ENCODE measurements around the gene COBL. TPM values are rescaled to one million over a fixed set of nuclear protein-coding genes. Genes with fewer than 3 reads are reported as not detected.
A peak's percentile ranks its signal among the peaks of the same experiment; 100 is the strongest.

COBL gene
- total and polyA plus RNA-seq, 2 of the 8 experiments (the other 6 are each of a cell fraction or from before 2014, with no cell fraction given), result 13.8 to 40.4 TPM

- Histone ChIP-seq H3K79me2 (ENCODE audit: control insufficient read depth in 1 of 2, insufficient read depth in 2 of 2, low read length in 2 of 2) (no peaks in the 10 kb centered on the region), H3K9me3 (ENCODE audit: insufficient read depth in 2 of 2, low read depth in 1 of 2, low read length in 1 of 2) (no peaks in the 10 kb centered on the region), H2BK15ac (ENCODE audit: low read length) (no peak overlapping the region), H2BK20ac (ENCODE audit: low read length) (peak overlapping the region; percentile 13; the same call in 1 of the 2 replicates), H3K23me2 (ENCODE audit: low read depth, low read length) (no peaks in the 10 kb centered on the region), H3K4me2 (ENCODE audit: insufficient read depth in 1 of 2, low read depth in 2 of 2, low read length in 2 of 2) (peak overlapping the region; percentile 35 to 66), H2BK12ac (ENCODE audit: low read depth, low read length) (peak overlapping the region; percentile 22; the same call in 1 of the 2 replicates), H3K18ac (ENCODE audit: extremely low read depth, low read length) (peak overlapping the region; percentile 78; the same call in 1 of the 2 replicates), H4K5ac (ENCODE audit: insufficient read length, low read depth, low read length) (peak overlapping the region; percentile 5), H3K14ac (ENCODE audit: insufficient read length) (no peak overlapping the region), H3K27me3 (replicated peaks in 1 of 4; ENCODE audit: control insufficient read depth in 3 of 4, extremely low read depth in 1 of 4, insufficient read depth in 3 of 4, low read length in 3 of 4) (no peaks in the 10 kb centered on the region), H4K91ac (replicated peaks; ENCODE audit: insufficient read length, low read length) (peak overlapping the region; percentile 45), H3K56ac (replicated peaks; ENCODE audit: insufficient read length, low read depth, low read length) (no peak overlapping the region), H2BK5ac (ENCODE audit: low read depth, low read length) (peak overlapping the region; percentile 80; the same call in 1 of the 2 replicates), H3K4me3 (ENCODE audit: extremely low read depth in 1 of 4, insufficient read depth in 2 of 4, low read depth in 3 of 4, low read length in 4 of 4) (peak overlapping the region in 1 of 4 experiments; percentile 27; a peak in 2 of 8 replicates), H3K4ac (replicated peaks; ENCODE audit: insufficient read length, low read depth, low read length) (no peak overlapping the region), H3K23ac (ENCODE audit: insufficient read length) (no peak overlapping the region), H4K20me1 (replicated peaks in 1 of 2; ENCODE audit: control insufficient read depth in 1 of 2, insufficient read depth in 2 of 2, low read length in 2 of 2) (no peaks in the 10 kb centered on the region), H3K79me1 (ENCODE audit: low read depth, low read length) (no peaks in the 10 kb centered on the region), H2BK120ac (replicated peaks; ENCODE audit: low read depth, low read length) (peak overlapping the region; percentile 18), H3K27ac (ENCODE audit: low read depth, low read length) (peak overlapping the region; percentile 16; the same call in 1 of the 2 replicates), H3K4me1 (replicated peaks in 1 of 4; ENCODE audit: control insufficient read depth in 3 of 4, insufficient read depth in 4 of 4, low read length in 3 of 4) (peaks cover 6 to 17% (median 11%) of the 10 kb centered on the region in 4 experiments; a peak in 5 of 7 replicates), H4K8ac (ENCODE audit: extremely low read depth, insufficient read depth, low read length) (no peak overlapping the region), H2AK5ac (ENCODE audit: low read depth, low read length) (no peak overlapping the region), H3K36me3 (ENCODE audit: control insufficient read depth in 2 of 4, insufficient read depth in 4 of 4, low read length in 3 of 4) (no peaks in the 10 kb centered on the region), H2AFZ (ENCODE audit: low read length) (no peak overlapping the region), H3K9ac (replicated peaks in 1 of 4; ENCODE audit: extremely low read depth in 1 of 4, low read depth in 3 of 4, low read length in 3 of 4) (no peak overlapping the region)
- DNase-seq (ENCODE audit: low read depth in 1 of 2, low spot score in 2 of 2), result no peak
- ChIA-PET CTCF (ENCODE audit: partially characterized antibody) (interaction anchor here (0.5 to 8.7 kb wide), 12 partner anchors 12 to 1193 kb away, joined by 3 to 67 read pairs (median 4); no protein-coding TSS in a partner anchor), POLR2A (ENCODE audit: partially characterized antibody) (interaction anchor here (1.2 to 2.7 kb wide), 2 partner anchors 152 to 192 kb away, joined by 3 to 8 read pairs; no protein-coding TSS in a partner anchor)
- WGBS, 2 experiments (ENCODE audit: extremely low coverage in 1 of 2, insufficient coverage in 1 of 2, insufficient read length in 1 of 2, insufficient replicate concordance in 2 of 2, low coverage in 1 of 2, low lambda C conversion rate in 2 of 2, missing lambda C conversion rate in 1 of 2), result 11% methylated on average over 6 of the region's 6 CpGs; no CpG with 5 or more reads in 1 of the 2 experiments
- FAIRE-seq, result peak; percentile 57
- TF ChIP-seq POLR2A (IDR thresholded peaks at IDR 0.05; ENCODE audit: control extremely low read depth in 1 of 2, low read depth in 2 of 2, low read length in 2 of 2) (no peak), POLR2AphosphoS5 (IDR thresholded peaks at IDR 0.05; ENCODE audit: low read depth, low read length) (no peak), SIRT6 (IDR thresholded peaks at IDR 0.05; ENCODE audit: low read length) (no peak), TAF1 (IDR thresholded peaks at IDR 0.05; ENCODE audit: low read depth, low read length) (no peak), SIX5 (IDR thresholded peaks at IDR 0.05; ENCODE audit: low read depth, low read length) (no peak), CTCF (IDR thresholded peaks at IDR 0.05; ENCODE audit: control extremely low read depth in 1 of 3, insufficient read depth in 1 of 3, low read depth in 1 of 3, low read length in 3 of 3) (no peak), TEAD4 (IDR thresholded peaks at IDR 0.05; ENCODE audit: low read depth, low read length) (peak; percentile 45; the same call in 1 of the 2 replicates), RBBP5 (IDR thresholded peaks at IDR 0.05; ENCODE audit: borderline replicate concordance, low read depth, low read length) (no peak)
- TF ChIP-seq, protein P1, sequence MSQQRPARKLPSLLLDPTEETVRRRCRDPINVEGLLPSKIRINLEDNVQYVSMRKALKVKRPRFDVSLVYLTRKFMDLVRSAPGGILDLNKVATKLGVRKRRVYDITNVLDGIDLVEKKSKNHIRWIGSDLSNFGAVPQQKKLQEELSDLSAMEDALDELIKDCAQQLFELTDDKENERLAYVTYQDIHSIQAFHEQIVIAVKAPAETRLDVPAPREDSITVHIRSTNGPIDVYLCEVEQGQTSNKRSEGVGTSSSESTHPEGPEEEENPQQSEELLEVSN (IDR thresholded peaks at IDR 0.05), result no peak
Observed at GRCh38 chr7:51175316-51175991, 141.2 kb downstream of the COBL start.
